ENCODE results near the gene EXOC3L1. TPM values are rescaled to one million over a fixed set of nuclear protein-coding genes. Genes with fewer than 3 reads are reported as not detected.
A peak's percentile ranks its signal among the peaks of the same experiment; 100 is the strongest.

The EXOC3L1 gene
- total and polyA plus RNA-seq, 2 of the 13 experiments (the other 11 are each of a cell fraction or from before 2014, with no cell fraction given), result 0.12 TPM; not detected in 1

GRCh38 chr16:67149276-67150046 lies 40.5 kb downstream of the EXOC3L1 start (continued):
- TF ChIP-seq ZNF564 (CRISPR knock-in tag; IDR thresholded peaks at IDR 0.05) (no peak), KMT2A (CRISPR knock-in tag; IDR thresholded peaks at IDR 0.05) (no peak), TCF7 (IDR thresholded peaks at IDR 0.05; ENCODE audit: low read depth) (no peak), ZBTB1 (CRISPR knock-in tag; IDR thresholded peaks at IDR 0.05; ENCODE audit: borderline replicate concordance) (no peak), NCOA1 (CRISPR knock-in tag; IDR thresholded peaks at IDR 0.05) (no peak)
- TF ChIP-seq, protein P1, sequence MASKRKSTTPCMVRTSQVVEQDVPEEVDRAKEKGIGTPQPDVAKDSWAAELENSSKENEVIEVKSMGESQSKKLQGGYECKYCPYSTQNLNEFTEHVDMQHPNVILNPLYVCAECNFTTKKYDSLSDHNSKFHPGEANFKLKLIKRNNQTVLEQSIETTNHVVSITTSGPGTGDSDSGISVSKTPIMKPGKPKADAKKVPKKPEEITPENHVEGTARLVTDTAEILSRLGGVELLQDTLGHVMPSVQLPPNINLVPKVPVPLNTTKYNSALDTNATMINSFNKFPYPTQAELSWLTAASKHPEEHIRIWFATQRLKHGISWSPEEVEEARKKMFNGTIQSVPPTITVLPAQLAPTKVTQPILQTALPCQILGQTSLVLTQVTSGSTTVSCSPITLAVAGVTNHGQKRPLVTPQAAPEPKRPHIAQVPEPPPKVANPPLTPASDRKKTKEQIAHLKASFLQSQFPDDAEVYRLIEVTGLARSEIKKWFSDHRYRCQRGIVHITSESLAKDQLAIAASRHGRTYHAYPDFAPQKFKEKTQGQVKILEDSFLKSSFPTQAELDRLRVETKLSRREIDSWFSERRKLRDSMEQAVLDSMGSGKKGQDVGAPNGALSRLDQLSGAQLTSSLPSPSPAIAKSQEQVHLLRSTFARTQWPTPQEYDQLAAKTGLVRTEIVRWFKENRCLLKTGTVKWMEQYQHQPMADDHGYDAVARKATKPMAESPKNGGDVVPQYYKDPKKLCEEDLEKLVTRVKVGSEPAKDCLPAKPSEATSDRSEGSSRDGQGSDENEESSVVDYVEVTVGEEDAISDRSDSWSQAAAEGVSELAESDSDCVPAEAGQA (IDR thresholded peaks at IDR 0.05; ENCODE audit: low read depth), result no peak
- TF ChIP-seq, protein P1 (CRISPR knock-in tag; IDR thresholded peaks at IDR 0.05; ENCODE audit: borderline replicate concordance), result 0 out of 2 replicates have a peak, but pooled peaks have one; percentile 45
- TF ChIP-seq, protein P2, sequence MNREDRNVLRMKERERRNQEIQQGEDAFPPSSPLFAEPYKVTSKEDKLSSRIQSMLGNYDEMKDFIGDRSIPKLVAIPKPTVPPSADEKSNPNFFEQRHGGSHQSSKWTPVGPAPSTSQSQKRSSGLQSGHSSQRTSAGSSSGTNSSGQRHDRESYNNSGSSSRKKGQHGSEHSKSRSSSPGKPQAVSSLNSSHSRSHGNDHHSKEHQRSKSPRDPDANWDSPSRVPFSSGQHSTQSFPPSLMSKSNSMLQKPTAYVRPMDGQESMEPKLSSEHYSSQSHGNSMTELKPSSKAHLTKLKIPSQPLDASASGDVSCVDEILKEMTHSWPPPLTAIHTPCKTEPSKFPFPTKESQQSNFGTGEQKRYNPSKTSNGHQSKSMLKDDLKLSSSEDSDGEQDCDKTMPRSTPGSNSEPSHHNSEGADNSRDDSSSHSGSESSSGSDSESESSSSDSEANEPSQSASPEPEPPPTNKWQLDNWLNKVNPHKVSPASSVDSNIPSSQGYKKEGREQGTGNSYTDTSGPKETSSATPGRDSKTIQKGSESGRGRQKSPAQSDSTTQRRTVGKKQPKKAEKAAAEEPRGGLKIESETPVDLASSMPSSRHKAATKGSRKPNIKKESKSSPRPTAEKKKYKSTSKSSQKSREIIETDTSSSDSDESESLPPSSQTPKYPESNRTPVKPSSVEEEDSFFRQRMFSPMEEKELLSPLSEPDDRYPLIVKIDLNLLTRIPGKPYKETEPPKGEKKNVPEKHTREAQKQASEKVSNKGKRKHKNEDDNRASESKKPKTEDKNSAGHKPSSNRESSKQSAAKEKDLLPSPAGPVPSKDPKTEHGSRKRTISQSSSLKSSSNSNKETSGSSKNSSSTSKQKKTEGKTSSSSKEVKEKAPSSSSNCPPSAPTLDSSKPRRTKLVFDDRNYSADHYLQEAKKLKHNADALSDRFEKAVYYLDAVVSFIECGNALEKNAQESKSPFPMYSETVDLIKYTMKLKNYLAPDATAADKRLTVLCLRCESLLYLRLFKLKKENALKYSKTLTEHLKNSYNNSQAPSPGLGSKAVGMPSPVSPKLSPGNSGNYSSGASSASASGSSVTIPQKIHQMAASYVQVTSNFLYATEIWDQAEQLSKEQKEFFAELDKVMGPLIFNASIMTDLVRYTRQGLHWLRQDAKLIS (CRISPR knock-in tag; IDR thresholded peaks at IDR 0.05), result no peak
- TF ChIP-seq, protein P3, sequence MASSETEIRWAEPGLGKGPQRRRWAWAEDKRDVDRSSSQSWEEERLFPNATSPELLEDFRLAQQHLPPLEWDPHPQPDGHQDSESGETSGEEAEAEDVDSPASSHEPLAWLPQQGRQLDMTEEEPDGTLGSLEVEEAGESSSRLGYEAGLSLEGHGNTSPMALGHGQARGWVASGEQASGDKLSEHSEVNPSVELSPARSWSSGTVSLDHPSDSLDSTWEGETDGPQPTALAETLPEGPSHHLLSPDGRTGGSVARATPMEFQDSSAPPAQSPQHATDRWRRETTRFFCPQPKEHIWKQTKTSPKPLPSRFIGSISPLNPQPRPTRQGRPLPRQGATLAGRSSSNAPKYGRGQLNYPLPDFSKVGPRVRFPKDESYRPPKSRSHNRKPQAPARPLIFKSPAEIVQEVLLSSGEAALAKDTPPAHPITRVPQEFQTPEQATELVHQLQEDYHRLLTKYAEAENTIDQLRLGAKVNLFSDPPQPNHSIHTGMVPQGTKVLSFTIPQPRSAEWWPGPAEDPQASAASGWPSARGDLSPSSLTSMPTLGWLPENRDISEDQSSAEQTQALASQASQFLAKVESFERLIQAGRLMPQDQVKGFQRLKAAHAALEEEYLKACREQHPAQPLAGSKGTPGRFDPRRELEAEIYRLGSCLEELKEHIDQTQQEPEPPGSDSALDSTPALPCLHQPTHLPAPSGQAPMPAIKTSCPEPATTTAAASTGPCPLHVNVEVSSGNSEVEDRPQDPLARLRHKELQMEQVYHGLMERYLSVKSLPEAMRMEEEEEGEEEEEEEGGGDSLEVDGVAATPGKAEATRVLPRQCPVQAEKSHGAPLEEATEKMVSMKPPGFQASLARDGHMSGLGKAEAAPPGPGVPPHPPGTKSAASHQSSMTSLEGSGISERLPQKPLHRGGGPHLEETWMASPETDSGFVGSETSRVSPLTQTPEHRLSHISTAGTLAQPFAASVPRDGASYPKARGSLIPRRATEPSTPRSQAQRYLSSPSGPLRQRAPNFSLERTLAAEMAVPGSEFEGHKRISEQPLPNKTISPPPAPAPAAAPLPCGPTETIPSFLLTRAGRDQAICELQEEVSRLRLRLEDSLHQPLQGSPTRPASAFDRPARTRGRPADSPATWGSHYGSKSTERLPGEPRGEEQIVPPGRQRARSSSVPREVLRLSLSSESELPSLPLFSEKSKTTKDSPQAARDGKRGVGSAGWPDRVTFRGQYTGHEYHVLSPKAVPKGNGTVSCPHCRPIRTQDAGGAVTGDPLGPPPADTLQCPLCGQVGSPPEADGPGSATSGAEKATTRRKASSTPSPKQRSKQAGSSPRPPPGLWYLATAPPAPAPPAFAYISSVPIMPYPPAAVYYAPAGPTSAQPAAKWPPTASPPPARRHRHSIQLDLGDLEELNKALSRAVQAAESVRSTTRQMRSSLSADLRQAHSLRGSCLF (CRISPR knock-in tag; IDR thresholded peaks at IDR 0.05; ENCODE audit: borderline replicate concordance), result no peak

All from HepG2 (cell line).